8988T (cell line): Measurements from ENCODE around the gene GPR150.
"Not testable (repeated sequence)": the region's sequence is repeated elsewhere in the genome, so short reads cannot be mapped to it uniquely, and the experiment has no call there.

ENCODE experiments used
- DNase-seq: peaks from one replicate; pipeline ENCODE4 v3.0.0; 2011

Gene GPR150

GRCh38 chr5:95624368-95624767 is 4.5 kb downstream of the GPR150 start:
- DNase-seq = no peak

- no peak for DNase-seq
These were observed 6.8 kb downstream of the GPR150 start for GRCh38 chr5:95626701-95627100.

DNA sequence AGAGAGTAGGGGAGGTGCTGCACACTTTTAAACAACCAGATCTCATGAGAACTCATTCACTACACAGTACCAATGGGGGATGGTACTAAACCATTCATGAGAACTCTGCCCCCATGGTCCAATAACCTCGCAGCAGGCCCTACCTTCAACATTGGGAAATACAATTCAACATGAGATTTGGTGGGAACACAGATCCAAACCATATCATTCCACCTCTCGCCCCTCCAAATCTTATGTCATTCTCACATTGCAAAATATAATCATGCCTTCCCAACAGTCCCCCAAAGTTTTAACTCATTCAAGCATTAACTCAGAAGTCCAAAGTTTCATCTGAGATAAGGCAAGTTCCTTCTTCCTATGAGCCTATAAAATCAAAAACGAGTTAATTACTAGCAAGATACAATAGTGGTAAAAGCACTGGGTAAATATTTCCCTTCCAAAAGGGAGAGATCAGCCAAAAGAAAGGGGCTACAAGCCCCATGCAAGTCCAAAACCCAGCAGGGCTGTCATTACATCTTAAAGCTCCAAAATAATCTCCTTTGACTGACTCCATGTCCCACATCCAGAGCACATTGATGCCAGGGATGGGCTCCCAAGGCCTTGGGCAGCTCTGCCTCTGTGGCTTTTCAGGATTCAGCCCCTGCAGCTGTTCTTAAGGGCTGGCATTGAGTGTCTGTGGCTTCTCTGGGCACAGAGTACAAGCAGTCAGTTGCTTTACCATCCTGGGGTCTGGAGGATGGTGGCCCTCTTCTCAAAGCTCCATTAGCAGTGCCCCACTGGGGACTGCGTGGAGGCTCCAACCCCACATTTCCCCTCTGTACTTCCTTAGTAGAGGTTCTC is 8.3 kb downstream of the GPR150 start:
- DNase-seq = no peak

DNA sequence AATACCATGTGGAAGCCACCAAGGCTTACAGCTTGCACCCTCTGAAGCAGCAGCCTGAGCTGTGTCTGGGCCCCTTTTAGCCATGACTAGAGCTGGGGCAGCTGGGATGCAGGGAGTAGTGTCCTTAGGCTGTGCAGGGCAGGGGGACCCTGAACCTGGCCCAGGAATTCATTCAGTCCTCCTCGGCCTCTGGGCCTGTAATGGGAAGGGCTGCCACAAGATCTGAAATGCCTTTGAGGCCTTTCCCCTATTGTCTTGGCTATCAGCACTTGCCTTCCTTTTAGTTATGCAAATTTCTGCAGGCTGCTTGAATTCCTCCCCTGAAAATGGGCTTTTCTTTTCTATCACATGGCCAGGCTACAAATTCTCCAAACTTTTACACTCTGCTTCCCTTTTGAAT is 9.0 kb downstream of the GPR150 start:
- DNase-seq = no peak

DNA sequence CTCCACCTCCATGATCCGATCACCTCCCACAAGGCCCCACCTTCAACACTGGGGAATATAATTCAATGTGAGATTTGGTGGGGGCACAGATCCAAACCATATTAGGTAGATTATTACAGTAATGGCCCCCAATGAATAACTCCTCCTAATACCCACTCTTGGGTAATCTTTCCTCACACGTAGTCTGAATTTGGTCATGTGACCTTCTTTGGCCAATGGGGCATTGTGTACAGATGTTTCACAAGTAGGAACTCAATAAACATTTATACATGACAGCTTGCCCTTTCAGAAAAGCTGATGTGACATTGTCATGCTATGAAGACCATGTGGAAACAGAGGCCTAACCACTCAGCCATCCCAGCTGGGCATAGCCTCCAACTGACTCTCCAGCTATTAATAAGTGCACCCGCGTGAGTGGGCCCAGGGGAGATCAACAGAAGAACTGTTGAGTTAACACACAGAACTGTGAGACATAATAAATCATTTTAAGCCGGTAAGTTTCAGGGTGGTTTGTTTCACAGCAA is 10.6 kb downstream of the GPR150 start:
- no peak for DNase-seq

- no peak for DNase-seq
These were observed 11.5 kb downstream of the GPR150 start for GRCh38 chr5:95631255-95631958.

- DNase-seq = no peak
These were observed 12.2 kb downstream of the GPR150 start for GRCh38 chr5:95631991-95632675.

DNA sequence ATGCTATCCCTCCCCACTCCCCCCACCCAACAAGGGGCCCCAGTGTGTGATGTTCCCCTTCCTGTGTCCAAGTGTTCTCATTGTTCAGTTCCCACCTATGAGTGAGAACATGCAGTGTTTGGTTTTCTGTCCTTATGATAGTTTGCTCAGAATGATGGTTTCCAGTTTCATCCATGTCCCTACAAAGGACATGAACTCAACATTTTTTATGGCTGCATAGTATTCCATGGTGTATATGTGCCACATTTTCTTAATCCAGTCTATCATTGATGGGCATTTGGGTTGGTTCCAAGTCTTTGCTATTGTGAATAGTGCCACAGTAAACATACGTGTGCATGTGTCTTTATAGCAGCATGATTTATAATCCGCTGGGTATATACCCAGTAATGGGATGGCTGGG is 13.1 kb downstream of the GPR150 start:
- DNase-seq = not testable (repeated sequence)

DNA sequence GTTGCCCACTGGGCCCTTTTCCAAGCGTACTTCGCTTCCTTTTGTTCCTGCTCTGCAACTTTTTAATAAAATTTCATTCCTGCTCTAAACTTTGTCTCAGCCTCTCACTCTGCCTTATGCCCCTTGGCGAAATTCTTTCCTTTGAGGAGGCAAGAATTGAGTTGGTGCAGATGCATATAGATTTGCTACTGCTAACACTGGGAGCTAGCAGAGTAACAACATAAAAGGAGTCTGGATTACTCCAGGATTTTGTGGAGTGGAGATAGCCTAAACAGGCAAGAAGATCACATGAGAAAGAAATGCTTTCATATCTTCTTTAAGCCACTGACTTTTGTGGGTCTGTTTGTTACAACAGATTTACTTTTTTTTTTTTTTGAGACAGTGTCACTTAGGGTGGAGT is 13.8 kb downstream of the GPR150 start:
- DNase-seq = no peak

- no peak for DNase-seq
These were observed 14.2 kb downstream of the GPR150 start for GRCh38 chr5:95634081-95634480.

- no peak for DNase-seq
These were observed 18.7 kb downstream of the GPR150 start for GRCh38 chr5:95638632-95639031.

GRCh38 chr5:95641741-95642220 is 21.9 kb downstream of the GPR150 start:
- no peak for DNase-seq

DNA sequence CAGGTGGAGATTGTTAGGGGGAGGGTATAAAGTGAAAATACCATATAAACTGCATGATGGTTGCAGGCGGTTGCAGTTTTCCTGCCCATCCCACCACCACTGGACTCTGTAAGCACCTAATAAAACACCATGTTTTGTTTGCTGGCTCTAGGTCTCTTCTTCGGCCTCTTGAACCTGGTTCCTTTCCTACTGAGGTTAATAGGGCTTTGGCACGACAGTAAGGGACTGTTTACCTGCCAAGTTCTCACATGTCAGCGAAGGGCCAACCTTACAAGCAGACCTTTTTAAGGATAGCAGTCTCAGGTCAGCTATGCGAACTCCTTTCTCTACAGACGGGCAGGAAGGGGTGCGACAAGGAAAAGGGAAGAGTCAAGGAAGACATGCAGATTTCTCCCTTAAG is 23.3 kb downstream of the GPR150 start:
- no peak for DNase-seq

DNA sequence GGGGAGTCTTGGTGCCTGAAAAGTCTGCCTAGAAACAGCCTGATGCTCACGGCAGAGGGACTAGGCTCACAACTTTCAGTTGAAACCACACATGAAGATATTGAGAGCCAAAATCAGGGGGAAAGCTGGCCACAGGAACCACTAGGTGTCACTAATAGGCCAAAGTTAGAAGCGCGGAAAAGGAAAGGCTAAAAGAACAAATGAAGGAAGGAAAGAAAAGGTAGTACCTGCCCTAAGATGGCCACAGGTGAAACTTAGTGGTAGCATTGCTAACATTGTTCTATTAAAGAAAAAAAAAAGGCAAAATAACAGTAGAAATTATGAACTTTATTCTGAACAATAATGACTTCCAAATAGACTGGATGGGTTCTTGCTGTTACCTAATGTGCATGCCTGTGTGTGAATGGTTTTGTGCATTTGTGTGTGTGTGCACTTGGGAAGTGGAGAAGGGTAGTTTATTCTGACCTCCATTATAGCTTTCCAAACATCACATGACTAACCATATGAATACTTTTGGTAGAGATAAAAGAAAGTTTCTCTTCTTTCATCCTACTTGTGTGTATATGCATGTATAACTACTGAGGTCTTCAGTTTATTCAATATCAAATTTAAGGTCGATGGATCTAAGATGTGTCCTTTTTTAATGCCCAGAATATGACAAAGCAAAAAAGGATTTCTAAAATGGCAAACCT is 24.6 kb downstream of the GPR150 start:
- DNase-seq = no peak

GRCh38 chr5:95646226-95646568 is 26.3 kb downstream of the GPR150 start:
- not testable (repeated sequence) for DNase-seq

DNA sequence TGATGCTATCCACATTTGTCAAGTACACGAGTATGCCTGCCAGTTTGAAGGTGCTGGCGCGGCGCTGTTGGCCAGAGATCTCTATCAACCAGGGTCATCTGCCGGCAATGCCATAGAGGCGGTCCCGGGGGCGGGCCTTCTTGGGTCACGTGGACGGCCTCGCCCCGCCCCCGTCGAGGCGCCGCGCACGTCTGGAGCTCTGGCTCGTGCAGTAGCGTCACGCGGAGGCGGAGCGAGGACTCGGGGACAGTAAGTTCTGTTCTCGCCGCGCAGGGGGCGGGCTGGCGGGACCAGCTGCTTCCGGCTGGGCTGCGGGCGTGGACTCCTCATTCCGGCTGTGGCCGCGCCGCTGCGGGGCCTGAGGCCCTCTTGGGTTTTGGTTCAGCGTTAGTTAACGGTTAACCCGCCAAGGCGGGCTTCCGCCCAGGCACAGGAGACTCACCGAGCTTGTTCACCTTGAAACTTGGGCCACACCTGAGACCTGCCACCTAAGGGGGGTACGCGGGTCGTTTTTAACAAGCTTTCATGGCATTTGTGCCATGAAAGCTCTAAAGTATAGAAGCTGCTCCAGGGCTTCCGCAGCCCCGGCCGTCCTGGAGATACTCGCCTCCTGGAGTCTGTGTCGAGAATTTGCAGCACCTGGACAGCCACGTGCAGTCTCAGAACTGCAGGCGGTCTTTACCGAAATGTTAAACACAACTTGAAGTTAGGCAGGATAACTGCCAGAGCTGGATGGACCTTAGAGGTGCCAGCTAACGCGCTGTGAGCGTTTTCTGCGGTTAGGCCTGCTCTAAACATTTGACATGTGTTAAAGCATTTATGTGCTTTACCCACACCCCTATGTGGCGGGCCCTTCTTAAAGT is 26.9 kb downstream of the GPR150 start, which contains the start of gene RFESD:
Gene RFESD, plus strand, starts transcription at position 209 of the 863 bp plus-strand sequence. CDS start 5,495 bp downstream, outside the sequence.
- DNase-seq = peak; percentile 51

- DNase-seq = no peak
These were observed 28.3 kb downstream of the GPR150 start for GRCh38 chr5:95647886-95648860.

- no peak for DNase-seq
These were observed 29.4 kb downstream of the GPR150 start for GRCh38 chr5:95649274-95649673.

DNA sequence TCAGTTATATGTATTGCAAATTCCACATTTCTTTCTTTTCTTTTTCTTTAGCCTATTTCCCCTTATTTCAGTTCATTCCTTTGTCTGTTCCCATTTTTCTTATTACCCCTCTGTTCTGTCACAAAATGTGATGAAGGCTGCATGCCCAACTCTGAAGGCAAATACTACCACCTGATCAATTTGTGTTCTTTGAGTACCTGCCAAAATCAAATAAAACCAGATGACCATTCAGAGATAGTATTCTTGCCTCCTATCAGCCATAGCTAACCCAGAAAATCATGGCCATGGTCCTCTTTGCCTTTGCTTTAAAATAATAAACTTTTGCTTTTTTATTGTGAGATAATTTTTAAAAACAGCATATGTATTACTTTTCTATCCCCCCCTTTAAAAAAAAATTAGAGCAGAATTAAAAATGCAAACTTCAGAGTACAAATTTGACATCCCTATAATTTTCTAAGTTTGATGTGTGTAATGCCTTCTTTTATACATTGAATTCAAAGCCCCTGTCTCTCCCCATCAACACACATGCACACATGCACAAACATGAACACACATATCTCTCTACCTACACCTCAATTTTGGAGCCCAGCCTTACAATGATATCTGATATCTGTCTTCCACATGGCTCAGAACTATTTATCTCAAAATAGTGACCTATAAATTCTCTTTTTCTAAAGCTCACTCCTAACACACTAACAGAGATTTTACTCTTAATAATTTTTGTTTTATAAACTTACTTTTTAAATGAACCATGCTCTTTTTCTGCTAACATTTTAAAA is 30.1 kb downstream of the GPR150 start:
- DNase-seq = no peak

GRCh38 chr5:95652849-95653248 is 33.0 kb downstream of the GPR150 start:
- no peak for DNase-seq
